OCI-LY1 (cell line): Measurements from ENCODE around the gene SHISAL2A.

Source experiments
- EZH2 ChIP-seq: fragments of 200-600 bp; sonication (generic), shearing (Covaris generic); IDR thresholded peaks from 2 replicates; pipeline ENCODE4 v1.8.0; 2017; ENCODE audit warnings: borderline replicate concordance, mixed run types, mild to moderate bottlenecking, antibody characterized with exemption, low read length, moderate library complexity, mixed read lengths
- TF ChIP-seq, protein P1 (sequence below): fragments of 200-600 bp; sonication (generic), shearing (Covaris generic); IDR thresholded peaks from 2 replicates; pipeline ENCODE4 v1.5.1; 2017; ENCODE audit warnings: mild to moderate bottlenecking, antibody characterized with exemption, low read length, moderate library complexity, mixed read lengths

DNA sequence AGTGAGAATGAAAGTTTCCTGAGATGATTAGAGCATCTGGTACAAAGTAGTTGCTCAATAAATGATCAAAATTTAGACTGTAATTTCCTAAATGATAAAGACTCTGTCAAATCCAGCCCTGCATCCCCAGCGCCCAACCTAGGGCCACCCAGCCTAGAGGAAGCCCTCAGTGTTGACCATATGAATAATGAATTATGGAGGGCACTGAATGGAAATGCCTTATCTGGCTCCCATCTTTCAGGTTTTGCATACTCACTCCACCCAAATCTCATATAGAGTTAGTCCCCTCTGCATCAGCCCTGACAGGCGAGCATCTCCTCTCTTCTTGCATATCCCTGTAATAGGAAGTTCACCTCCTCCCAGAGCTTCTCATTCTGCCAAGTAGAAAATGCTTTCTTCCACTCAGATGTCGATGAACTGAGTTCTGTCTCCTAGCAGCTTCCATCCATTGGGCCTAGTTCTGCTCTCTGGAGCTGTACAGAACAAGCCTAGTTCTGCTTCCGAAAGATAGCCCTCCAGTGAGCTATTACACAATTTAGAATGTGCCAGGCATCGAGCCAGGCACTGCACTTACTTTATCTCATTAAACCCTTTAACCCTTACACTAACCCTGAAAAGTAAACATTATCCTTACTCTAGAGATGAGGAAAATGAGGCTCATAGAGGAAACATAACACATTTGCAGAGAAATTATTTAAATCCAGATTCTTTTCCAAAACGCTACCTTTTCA, 44.3 kb downstream of the SHISAL2A start:
- TF ChIP-seq, protein P1, sequence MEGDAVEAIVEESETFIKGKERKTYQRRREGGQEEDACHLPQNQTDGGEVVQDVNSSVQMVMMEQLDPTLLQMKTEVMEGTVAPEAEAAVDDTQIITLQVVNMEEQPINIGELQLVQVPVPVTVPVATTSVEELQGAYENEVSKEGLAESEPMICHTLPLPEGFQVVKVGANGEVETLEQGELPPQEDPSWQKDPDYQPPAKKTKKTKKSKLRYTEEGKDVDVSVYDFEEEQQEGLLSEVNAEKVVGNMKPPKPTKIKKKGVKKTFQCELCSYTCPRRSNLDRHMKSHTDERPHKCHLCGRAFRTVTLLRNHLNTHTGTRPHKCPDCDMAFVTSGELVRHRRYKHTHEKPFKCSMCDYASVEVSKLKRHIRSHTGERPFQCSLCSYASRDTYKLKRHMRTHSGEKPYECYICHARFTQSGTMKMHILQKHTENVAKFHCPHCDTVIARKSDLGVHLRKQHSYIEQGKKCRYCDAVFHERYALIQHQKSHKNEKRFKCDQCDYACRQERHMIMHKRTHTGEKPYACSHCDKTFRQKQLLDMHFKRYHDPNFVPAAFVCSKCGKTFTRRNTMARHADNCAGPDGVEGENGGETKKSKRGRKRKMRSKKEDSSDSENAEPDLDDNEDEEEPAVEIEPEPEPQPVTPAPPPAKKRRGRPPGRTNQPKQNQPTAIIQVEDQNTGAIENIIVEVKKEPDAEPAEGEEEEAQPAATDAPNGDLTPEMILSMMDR, result no peak
- TF ChIP-seq EZH2, result no peak
